ENCODE results near the gene CMSS1.
"Not testable (repeated sequence)": the region's sequence is repeated elsewhere in the genome, so short reads cannot be mapped to it uniquely, and the experiment has no call there.

CMSS1 gene

GRCh38 chr3:100209169-100209568 lies 391.5 kb downstream of the CMSS1 start:
- no peak for DNase-seq

GRCh38 chr3:100209948-100210771 lies 392.5 kb downstream of the CMSS1 start:
- no peak for DNase-seq

GRCh38 chr3:100210772-100211135 lies 393.1 kb downstream of the CMSS1 start:
- no peak for DNase-seq

GRCh38 chr3:100213891-100214573 lies 396.4 kb downstream of the CMSS1 start:
- DNase-seq = no peak

GRCh38 chr3:100214574-100214964 lies 396.9 kb downstream of the CMSS1 start:
- no peak for DNase-seq

- DNase-seq = no peak
Observed at GRCh38 chr3:100216713-100217112, 399.1 kb downstream of the CMSS1 start.

GRCh38 chr3:100221159-100221558 lies 403.5 kb downstream of the CMSS1 start:
- DNase-seq = no peak

- DNase-seq = no peak
Observed at GRCh38 chr3:100225193-100225592, 407.5 kb downstream of the CMSS1 start.

- no peak for DNase-seq
Observed at GRCh38 chr3:100225883-100226282, 408.2 kb downstream of the CMSS1 start.

- DNase-seq = no peak
Observed at GRCh38 chr3:100226712-100227429, 409.2 kb downstream of the CMSS1 start.

GRCh38 chr3:100227511-100227921 lies 409.9 kb downstream of the CMSS1 start:
- no peak for DNase-seq

GRCh38 chr3:100228247-100228646 lies 410.6 kb downstream of the CMSS1 start:
- DNase-seq = no peak

- not testable (repeated sequence) for DNase-seq
Observed at GRCh38 chr3:100229188-100229587, 411.5 kb downstream of the CMSS1 start.

- DNase-seq = no peak
Observed at GRCh38 chr3:100230710-100231109, 413.0 kb downstream of the CMSS1 start.
